Endothelial cell of umbilical vein (primary cell): Measurements from ENCODE around the gene CNOT4. TPM values are rescaled to one million over a fixed set of nuclear protein-coding genes. Genes with fewer than 3 reads are reported as not detected.

Experiments
- BruUV-seq: library from RNA; stranded (reverse); fragments of 400-500 nt; replicated peaks from 2 replicates; lab custom pipeline; 2021; lab: Mats Ljungman, UMichigan
- CTCF ChIA-PET: fragments of 300-600, 350-600 bp; sonication (Branson Sonifier 250); formaldehyde crosslinking; loops from one replicate; lab custom pipeline; 2021; ENCODE audit warnings: antibody characterized with exemption, inconsistent platforms; lab: Charles Lee
- POLR2A ChIA-PET: fragments of 300-600, 350-600 bp; sonication (Branson Sonifier 250); formaldehyde crosslinking; loops from one replicate; lab custom pipeline; 2021; ENCODE audit warnings: antibody characterized with exemption, inconsistent platforms; lab: Charles Lee
- DNase-seq: peaks from one replicate; pipeline ENCODE4 v3.0.0-alpha.2; 2011; ENCODE audit warnings: low read depth, low spot score
- FAIRE-seq: peaks from 2 replicates; lab custom pipeline; 2011; peaks lifted over from hg19 to GRCh38; lab: Jason Lieb, UNC
- H2AFZ ChIP-seq: 2 replicates; pipeline ENCODE4 v1.6.0; 2012; ENCODE audit warnings: low read depth, low read length, control low read depth, inconsistent platforms
- H3K27ac ChIP-seq: 2 replicates; pipeline ENCODE4 v1.5.1; 2011; ENCODE audit warnings: low read depth, mild to moderate bottlenecking, control low read depth, low read length, moderate library complexity; ENCODE audit not compliant: insufficient read depth
- H3K27me3 ChIP-seq, 2 experiments: 2 replicates each; pipeline versions ENCODE4 v1.6.0 to v1.6.1; 2011; ENCODE audit warnings: low read length in 2 of 2, mixed read lengths in 1 of 2; ENCODE audit not compliant: control insufficient read depth in 2 of 2, insufficient read depth in 2 of 2
- H3K36me3 ChIP-seq, 2 experiments: 2 replicates in 1 of 2; 3 replicates in 1 of 2; pipeline ENCODE4 v1.5.1; 2011; ENCODE audit warnings: low read length in 2 of 2, mild to moderate bottlenecking in 1 of 2, moderate library complexity in 1 of 2; ENCODE audit not compliant: control insufficient read depth in 2 of 2, insufficient read depth in 2 of 2; ENCODE audit errors: extremely low read depth in 1 of 2
- H3K4me1 ChIP-seq: 3 replicates; pipeline ENCODE4 v1.5.1; 2011; ENCODE audit warnings: mild to moderate bottlenecking, low read length; ENCODE audit not compliant: control insufficient read depth, insufficient read depth; ENCODE audit errors: extremely low read depth
- H3K4me2 ChIP-seq: 2 replicates; pipeline ENCODE4 v1.6.1; 2011; ENCODE audit warnings: low read length, control low read depth, mixed read lengths; ENCODE audit not compliant: insufficient read depth
- H3K4me3 ChIP-seq, 3 experiments: fragments of 200-600 bp in 1 of 3; sonication (generic), shearing (Covaris generic) in 1 of 3; replicated peaks in 1 of 3; 2 replicates each; pipeline ENCODE4 v1.5.1; 2011 to 2016; ENCODE audit warnings: control low read depth in 3 of 3, low read length in 3 of 3, mild to moderate bottlenecking in 2 of 3, inconsistent platforms in 1 of 3, low read depth in 1 of 3, moderate library complexity in 1 of 3; ENCODE audit not compliant: insufficient read depth in 1 of 3
- H3K79me2 ChIP-seq: 2 replicates; pipeline ENCODE4 v1.6.0; 2012; ENCODE audit warnings: low read length, inconsistent platforms; ENCODE audit not compliant: control insufficient read depth, insufficient read depth
- H3K9ac ChIP-seq: replicated peaks from 2 replicates; pipeline ENCODE3; 2011; ENCODE audit warnings: low read length, control low read depth; ENCODE audit not compliant: insufficient read depth; ENCODE audit errors: extremely low read depth
- H3K9me1 ChIP-seq: replicated peaks from 3 replicates; pipeline ENCODE4 v1.6.0; 2011; ENCODE audit warnings: mild to moderate bottlenecking, low read length; ENCODE audit not compliant: control insufficient read depth, insufficient read depth; ENCODE audit errors: extremely low read depth
- H3K9me3 ChIP-seq: replicated peaks from 2 replicates; pipeline ENCODE4 v1.5.1; 2012; ENCODE audit warnings: low read length, inconsistent platforms; ENCODE audit not compliant: control insufficient read depth, insufficient read depth
- H4K20me1 ChIP-seq: replicated peaks from 2 replicates; pipeline ENCODE3; 2011; ENCODE audit warnings: mild to moderate bottlenecking, low read length; ENCODE audit not compliant: control insufficient read depth, insufficient read depth; ENCODE audit errors: extremely low read depth
- EZH2 ChIP-seq: IDR thresholded peaks from 2 replicates; pipeline ENCODE4 v1.6.1; 2012; ENCODE audit warnings: borderline replicate concordance, low read depth, mild to moderate bottlenecking, moderate library complexity, low read length, inconsistent platforms; ENCODE audit not compliant: severe bottlenecking
- FOS ChIP-seq: IDR thresholded peaks from 2 replicates; pipeline ENCODE4 v1.6.1; 2011; ENCODE audit warnings: mild to moderate bottlenecking, low read length, moderate library complexity, borderline replicate concordance; ENCODE audit not compliant: insufficient read depth
- GATA2 ChIP-seq: IDR thresholded peaks from 2 replicates; pipeline ENCODE4 v1.7.0; 2011; ENCODE audit warnings: low read depth, mild to moderate bottlenecking, moderate library complexity, mixed read lengths, low read length; ENCODE audit not compliant: insufficient read length, insufficient read depth
- JUN ChIP-seq: IDR thresholded peaks from 2 replicates; pipeline ENCODE4 v1.6.1; 2011; ENCODE audit warnings: borderline replicate concordance, low read depth; ENCODE audit not compliant: insufficient read length, insufficient read depth
- MYC ChIP-seq: IDR thresholded peaks from one replicate; pipeline ENCODE4 v1.6.1; 2011; ENCODE audit warnings: mild to moderate bottlenecking, low read depth, low read length
- POLR2A ChIP-seq: IDR thresholded peaks from 2 replicates; pipeline ENCODE4 v1.6.1; 2012; ENCODE audit warnings: low read depth, mild to moderate bottlenecking, control low read depth, low read length
- POLR2AphosphoS5 ChIP-seq: IDR thresholded peaks from 2 replicates; pipeline ENCODE4 v1.6.1; 2012; ENCODE audit warnings: low read depth, mild to moderate bottlenecking, control low read depth, low read length, moderate library complexity; ENCODE audit not compliant: insufficient read depth
- dilution Hi-C: fragments of 300-500 bp; cut with MboI; formaldehyde crosslinking; loops from one replicate; pipeline ENCODE4 v1.15.0; 2019; ENCODE audit warnings: low sequenced_read_pairs; ENCODE audit not compliant: extremely low pct_ligation_motif_present
- intact Hi-C: fragments of 100-400 bp; cut with micrococcal nuclease; formaldehyde crosslinking; loops from one replicate; pipeline ENCODE4 v1.10.0; 2022
- polyA plus RNA-seq, 4 experiments: library from polyadenylated mRNA; depleted of rRNA in 3 of 4; stranded (reverse) in 3 of 4; unstranded in 1 of 4; fragments of >200 nt; gene quantifications; 2 replicates each; pipeline versions ENCODE4 v1.2.1 to v1.2.3, GENCODE V29; 2011 to 2012; ENCODE audit warnings: missing spikeins in 1 of 4
- total RNA-seq: library from RNA; stranded (reverse); gene quantifications from 2 replicates; pipeline ENCODE4 v1.2.3, GENCODE V29; 2021
- TF ChIP-seq, protein P1 (sequence below), 2 donors: IDR thresholded peaks; 1 replicate in 1 of 2; 2 replicates in 1 of 2; pipeline ENCODE4 v1.5.1; 2011; ENCODE audit warnings: low read length in 2 of 2, mild to moderate bottlenecking in 2 of 2, moderate library complexity in 2 of 2, control low read depth in 1 of 2, inconsistent platforms in 1 of 2, low read depth in 1 of 2; ENCODE audit not compliant: insufficient read depth in 1 of 2; ENCODE audit errors: extremely low read depth in 1 of 2
- TF ChIP-seq, protein P2 (sequence below): IDR thresholded peaks from 2 replicates; pipeline ENCODE4 v1.6.1; 2011; ENCODE audit not compliant: insufficient read depth, insufficient read length

The CNOT4 gene
- total and polyA plus RNA-seq, 2 donors (not counting 3 experiments of a cell fraction or from before 2014, with no cell fraction given): 10.3 to 21.7 TPM

DNA sequence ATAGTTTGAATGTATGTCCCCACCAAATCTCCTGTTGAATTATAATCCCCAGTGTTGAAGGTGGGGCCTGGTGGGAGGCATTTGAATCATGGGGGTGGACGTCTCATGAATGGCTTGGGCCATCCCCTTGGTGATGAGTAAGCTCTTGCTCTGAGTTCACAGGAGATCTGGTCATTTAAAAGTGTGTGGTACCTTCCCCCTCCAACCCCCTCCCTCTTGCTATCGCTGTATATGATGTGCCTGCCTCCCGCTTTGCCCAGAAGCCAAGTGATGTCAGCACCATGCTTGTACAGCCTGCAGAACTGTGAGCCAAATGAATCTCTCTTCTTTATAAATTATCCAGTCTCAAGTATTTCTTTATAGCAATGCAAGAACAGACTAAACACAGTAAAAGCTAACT is 103.0 kb downstream of the CNOT4 start:
- Histone ChIP-seq H3K36me3 (peaks cover 2 to 7% of the 10 kb centered on the region in 2 experiments), H3K9ac (no peak overlapping the region), H3K27me3 (no peaks in the 10 kb centered on the region), H3K27ac (no peak overlapping the region), H3K79me2 (no peaks in the 10 kb centered on the region), H3K9me3 (no peaks in the 10 kb centered on the region), H3K9me1 (no peaks in the 10 kb centered on the region), H3K4me2 (no peak overlapping the region), H3K4me1 (peaks cover 2% of the 10 kb centered on the region), H4K20me1 (no peaks in the 10 kb centered on the region), H3K4me3 (no peak overlapping the region), H2AFZ (no peak overlapping the region)
- intact Hi-C loops: no loop called here
- no TSS peak for BruUV-seq
- CTCF ChIA-PET: interaction anchor here (1.7 kb wide), 1 partner anchor 133 kb away, joined by 4 read pairs; no protein-coding TSS in a partner anchor
- TF ChIP-seq, protein P1, sequence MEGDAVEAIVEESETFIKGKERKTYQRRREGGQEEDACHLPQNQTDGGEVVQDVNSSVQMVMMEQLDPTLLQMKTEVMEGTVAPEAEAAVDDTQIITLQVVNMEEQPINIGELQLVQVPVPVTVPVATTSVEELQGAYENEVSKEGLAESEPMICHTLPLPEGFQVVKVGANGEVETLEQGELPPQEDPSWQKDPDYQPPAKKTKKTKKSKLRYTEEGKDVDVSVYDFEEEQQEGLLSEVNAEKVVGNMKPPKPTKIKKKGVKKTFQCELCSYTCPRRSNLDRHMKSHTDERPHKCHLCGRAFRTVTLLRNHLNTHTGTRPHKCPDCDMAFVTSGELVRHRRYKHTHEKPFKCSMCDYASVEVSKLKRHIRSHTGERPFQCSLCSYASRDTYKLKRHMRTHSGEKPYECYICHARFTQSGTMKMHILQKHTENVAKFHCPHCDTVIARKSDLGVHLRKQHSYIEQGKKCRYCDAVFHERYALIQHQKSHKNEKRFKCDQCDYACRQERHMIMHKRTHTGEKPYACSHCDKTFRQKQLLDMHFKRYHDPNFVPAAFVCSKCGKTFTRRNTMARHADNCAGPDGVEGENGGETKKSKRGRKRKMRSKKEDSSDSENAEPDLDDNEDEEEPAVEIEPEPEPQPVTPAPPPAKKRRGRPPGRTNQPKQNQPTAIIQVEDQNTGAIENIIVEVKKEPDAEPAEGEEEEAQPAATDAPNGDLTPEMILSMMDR (IDR thresholded peaks at IDR 0.05; ENCODE audit: extremely low read depth in 1 of 2, insufficient read depth in 1 of 2, low read depth in 1 of 2, low read length in 2 of 2): no peak
- no peak for TF ChIP-seq MYC
- TF ChIP-seq GATA2: no peak
- no peak for TF ChIP-seq FOS
- TF ChIP-seq, protein P2, sequence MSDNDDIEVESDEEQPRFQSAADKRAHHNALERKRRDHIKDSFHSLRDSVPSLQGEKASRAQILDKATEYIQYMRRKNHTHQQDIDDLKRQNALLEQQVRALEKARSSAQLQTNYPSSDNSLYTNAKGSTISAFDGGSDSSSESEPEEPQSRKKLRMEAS: no peak
- no peak for TF ChIP-seq EZH2
- TF ChIP-seq POLR2A: no peak
- TF ChIP-seq POLR2AphosphoS5: no peak
- TF ChIP-seq JUN: no peak
- FAIRE-seq (no peak), DNase-seq (no peak)
- POLR2A ChIA-PET: no interaction called here
- dilution Hi-C loops: no loop called here
